Ecto neural progenitor cell (in vitro differentiated cells): Measurements from ENCODE around the gene SPIN4.
"Not testable (repeated sequence)": the region's sequence is repeated elsewhere in the genome, so short reads cannot be mapped to it uniquely, and the experiment has no call there.

Experiments used
- DNase-seq: peaks from one replicate; pipeline ENCODE4 v3.0.0-alpha.2; 2018; ENCODE audit warnings: low spot score

The SPIN4 gene

DNA sequence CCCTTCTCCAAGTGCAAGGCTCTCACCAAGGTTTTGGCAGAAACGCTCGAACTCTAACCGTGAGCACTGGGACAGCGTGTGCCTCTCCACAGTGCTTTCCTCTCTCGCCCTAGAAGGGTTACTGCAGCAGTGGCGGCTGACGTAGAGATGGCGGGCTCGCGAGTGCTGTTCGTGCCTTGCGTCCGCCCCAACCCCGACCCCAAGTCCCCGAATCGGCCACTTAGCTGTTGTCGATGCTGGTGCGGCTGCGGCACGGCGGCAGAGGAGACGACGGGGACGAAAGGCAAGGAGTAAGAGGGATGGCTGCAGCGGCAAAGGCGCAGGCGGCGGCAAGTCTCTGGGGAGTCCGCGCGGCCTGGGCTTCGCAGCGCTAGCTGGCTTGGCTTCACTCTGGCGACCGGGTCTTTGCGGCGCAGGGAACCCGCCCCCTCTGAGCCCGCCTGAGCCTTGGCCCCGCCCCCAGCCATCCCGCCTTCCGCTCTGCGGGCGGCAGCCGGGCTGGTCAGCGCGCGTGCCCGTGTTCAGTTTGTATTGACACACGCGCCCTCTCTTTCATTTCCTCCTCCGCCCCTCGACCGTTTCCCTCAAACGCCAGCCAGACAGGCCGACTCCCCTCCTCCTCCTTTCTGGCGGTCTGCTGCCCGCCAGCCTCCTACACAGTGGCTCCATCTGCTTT, at the start of gene SPIN4:
Gene SPIN4, minus strand, starts transcription at position 392 of the 676 bp plus-strand sequence. CDS start 513 bp downstream, outside the sequence.
- peak; percentile 89 for DNase-seq

DNA sequence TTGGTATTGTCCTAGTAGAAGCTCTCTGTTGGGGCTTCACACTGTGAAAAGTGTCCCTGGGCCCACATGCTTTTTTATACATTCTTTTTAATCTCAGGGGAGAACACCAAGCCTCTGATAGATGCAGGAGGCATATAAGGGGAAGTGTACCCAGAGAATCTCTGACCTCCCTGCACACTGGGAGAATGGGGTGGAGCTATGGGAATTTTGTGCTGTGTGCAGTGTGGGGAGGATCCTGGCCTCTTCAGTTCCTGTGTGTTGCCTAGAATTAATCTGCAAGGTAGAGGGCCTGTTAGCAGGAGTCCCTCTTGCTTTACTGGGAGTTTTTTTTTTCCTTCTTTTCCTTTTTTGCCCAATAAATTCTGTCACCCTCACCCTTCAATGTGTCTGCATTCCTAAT, 49.2 kb upstream of the SPIN4 start:
- DNase-seq: no peak

DNA sequence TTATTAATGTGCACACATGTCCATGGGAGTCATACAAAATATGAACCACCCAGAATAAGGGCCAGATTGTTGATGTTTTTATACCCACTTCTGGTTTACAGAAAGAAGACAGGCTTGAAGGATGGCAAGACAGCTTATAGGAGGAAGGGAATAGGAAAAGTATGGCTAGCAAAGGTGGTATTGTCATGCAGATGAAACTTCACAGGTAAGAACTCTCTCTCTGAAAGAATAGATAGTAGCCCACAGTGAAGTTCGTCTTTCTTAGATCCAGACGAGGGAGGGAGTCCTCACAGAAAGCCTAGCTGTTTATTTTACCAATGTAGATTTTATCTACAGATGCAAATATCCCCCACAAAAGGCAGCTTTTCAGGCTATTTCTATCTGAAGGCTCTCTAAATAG, 43.7 kb upstream of the SPIN4 start:
- no peak for DNase-seq

DNA sequence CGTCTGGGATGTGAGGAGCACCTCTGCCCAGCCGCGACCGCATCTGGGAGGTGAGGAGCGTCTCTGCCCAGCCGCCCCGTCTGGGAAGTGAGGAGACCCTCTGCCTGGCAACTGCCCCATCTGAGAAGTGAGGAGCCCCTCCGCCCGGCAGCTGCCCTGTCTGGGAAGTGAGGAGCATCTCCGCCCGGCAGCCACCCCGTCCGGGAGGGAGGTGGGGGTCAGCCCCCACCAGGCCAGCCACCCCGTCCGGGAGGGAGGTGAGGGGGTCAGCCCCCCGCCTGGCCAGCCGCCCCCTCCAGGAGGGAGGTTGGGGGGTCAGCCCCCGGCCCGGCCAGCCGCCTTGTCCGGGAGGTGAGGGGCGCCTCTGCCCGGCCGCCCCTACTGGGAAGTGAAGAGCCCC, 42.0 kb upstream of the SPIN4 start:
- DNase-seq: not testable (repeated sequence)

DNA sequence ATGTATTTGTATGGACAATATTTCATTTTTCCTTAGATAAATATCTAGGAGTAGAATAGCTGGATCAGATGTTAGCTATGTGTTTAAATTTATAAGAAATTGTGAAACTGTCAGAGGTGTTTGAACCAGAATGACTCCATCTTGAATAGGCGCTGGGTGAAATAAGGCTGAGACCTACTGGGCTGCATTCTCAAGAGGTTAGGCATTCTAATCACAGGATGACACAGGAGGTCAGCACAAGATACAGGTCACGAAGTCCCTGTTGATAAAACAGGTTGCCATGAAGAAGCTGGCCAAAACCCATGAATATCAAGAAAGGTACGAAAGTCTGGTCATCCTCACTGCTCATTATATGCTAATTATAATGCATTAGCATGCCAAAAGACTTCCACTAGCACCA, 36.3 kb upstream of the SPIN4 start:
- DNase-seq: no peak

DNA sequence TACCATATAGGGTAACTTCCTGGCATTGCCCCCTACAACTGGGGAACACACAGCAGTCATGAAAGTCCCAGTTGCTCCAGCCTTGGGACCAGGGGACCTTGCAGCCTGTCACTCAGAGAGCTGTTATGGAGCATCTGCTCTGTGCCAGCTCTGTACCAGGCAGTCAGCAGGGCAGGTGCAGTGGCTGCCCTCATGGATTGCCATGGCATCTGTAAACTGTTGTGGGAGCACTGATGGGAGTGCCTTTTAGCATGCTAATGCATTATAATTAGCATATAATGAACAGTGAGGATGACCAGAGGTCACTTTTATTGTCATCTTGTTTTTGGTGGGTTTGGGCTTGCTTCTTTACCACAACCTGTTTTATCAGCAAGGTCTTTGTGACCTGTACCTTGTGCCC, 33.1 kb upstream of the SPIN4 start:
- not testable (repeated sequence) for DNase-seq

DNA sequence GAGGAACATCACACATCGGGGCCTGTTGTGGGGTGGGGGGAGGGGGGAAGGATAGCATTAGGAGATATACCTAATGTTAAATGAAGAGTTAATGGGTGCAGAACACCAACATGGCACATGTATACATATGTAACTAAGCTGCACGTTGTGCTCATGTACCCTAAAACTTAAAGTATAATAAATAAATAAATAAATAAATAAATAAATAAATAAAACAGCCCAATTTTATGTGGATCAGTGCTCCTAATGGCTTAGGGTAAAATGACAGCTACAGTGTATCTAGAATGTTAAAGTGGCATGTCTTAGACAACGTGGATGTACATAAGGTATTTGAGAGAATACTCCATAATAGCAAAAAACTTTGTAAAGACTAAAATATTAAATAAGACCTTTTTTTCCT, 21.9 kb upstream of the SPIN4 start:
- DNase-seq: not testable (repeated sequence)

DNA sequence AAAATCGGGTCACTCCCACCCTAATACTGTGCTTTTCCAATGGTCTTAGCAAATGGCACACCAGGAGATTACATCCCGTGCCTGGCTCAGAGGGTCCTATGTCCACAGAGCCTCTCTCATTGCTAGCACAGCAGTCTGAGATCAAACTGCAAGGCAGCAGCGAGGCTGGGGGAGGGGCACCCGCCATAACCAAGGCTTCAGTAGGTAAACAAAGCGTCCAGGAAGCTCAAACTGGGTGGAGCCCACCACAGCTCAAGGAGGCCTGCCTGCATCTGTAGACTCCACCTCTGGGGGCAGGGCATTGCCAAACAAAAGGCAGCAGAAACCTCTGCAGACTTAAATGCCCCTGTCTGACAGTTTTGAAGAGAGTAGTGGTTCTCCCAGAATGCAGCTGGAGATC, 16.6 kb upstream of the SPIN4 start:
- DNase-seq: not testable (repeated sequence)

DNA sequence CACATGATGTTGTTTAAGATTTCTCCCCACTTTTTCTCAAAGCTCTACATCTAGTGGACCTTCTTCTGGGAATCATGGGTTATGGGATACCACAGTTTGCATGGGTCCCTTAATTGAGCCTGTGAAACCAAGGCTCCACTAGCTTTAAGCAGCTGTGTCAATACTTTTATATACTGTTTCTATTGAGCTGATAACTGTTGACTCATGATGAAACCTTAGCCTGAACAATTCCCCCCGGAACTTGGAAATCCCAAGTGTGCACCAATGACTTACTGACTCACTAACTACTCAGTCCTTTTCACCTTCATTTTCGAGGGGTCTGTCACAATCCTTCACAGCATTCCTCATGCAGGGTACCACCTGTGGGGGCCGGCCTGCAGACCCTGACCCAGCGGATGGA, 12.7 kb upstream of the SPIN4 start:
- no peak for DNase-seq

DNA sequence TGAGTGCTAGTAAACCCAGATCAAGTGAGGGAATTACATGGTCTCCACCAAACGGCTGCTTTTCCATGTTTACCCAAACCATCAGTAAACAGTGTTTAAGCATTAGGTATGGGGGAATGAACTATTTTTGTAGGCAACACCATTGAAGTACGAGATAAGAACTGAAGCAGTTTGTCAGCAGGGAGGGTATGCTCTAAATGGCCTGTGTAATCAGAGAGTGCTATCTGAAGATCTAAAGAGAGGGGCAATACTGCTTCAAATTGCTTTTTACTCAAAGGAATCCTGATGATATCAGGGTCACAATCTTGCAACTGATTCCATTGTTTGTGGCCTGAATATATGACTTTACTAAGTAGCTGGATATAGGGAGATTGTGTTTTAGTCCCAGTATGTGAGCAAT, 10.4 kb upstream of the SPIN4 start:
- no peak for DNase-seq

DNA sequence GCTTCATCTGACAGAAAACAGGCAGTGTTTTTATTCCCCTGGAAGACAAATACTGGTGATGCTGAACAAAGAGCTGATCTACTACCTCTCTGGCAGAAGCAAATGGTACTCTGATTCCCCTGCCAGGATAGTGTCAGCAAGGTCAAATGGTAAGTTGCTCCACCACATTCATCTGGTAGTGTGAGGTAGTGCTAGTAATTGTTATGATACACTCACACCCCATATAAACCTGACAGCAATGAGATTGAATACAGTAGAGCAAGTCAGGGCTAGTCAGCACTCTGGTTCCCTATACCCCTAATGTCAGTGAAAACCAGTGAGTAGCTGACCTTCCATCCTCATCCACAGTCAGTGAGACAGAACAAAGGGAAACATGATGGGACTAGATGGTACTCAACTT, 3.4 kb upstream of the SPIN4 start:
- DNase-seq: no peak

DNA sequence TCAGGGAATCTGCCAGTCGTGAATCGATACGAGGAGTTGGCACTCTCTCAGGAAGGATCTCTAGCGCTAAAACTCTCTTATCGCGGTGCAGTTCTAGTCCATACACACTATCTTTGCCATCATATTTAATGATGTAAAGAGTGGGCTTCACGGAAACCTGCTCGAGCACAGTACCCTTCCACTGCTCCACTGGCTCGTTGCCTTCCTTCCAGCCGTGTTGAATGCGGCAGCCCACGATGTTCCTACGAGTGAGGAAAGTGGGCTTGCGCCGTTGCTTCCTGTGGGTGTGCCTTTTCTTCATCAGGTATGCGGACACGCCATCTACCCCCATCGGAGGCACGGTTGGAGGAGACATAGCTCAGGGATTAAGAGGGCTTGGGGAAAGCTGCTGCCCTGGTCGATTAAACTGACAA, 661 bp downstream of the SPIN4 start:
- peak; percentile 49 for DNase-seq

DNA sequence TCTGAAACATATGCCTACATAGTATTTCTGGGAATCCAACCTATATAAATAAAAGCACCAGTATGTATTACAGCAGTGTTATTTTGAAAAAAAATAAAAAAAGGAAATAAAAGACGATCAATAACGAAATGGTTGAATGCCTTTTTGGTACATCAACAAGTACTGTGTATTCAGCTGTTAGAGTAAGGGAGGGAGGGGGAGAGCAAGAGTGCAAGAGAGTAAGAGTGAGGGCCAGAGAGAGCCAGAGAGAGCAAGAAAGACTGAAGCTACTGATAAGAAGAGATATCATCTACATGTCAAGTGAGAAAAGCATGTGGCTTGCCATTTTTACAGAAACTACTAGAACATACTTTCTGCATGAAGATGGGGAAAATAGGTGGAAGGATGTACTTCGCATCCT, 1.8 kb downstream of the SPIN4 start:
- DNase-seq: no peak

DNA sequence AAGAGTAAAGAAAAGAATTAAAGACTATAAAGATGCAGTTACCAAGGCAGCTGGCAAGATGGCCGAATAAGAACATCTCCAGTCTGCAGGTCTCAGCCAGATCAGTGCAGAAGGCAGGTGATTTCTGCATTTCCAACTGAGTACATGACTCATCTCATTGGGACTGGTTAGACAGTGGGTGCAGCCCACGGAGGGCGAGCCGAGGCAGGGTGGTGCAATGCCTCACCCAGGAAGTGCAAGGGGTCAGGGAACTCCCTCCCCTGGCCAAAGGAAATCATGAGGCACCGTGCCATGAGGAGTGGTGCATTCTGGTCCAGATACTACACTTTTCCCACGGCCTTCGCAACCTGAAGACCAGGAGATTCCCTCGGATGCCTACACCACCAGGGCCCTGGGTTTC, 20.5 kb downstream of the SPIN4 start:
- DNase-seq: no peak

DNA sequence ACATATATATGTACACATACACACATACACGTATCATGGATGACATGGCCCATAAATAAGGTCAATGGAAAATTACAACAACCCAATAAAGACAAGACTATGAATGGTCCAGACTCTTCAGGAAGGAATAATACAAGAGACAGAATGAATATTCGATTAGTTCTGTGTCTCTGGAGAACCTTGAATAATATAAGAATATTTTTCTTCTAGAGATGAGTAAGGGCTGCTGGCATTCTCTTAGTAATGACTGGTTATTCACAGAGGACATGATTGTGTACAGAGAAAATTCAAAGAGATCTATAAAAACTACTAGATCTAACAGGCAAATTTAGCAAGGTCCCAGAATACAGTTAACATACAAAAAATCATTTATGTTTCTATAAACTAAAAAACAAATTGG, 23.3 kb downstream of the SPIN4 start:
- no peak for DNase-seq

DNA sequence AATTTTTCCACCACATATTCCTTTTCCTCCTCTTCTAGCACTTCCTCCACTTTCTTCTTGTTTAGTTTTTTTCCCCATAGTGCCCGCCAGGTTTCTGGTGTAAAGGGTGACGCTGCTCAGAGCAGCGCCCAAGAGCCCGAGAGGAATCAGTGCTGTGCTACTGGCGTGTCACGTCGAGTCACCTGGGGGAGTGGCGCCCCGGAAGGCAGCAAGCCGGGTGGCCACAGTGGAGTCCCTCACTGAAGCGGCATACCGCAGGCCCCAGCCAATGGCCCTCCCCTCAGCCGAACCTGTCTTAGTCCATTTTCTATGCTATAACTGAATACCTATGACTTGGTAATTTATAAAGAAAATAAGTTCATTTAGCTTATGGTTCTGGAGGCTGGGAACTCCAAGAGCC, 51.5 kb downstream of the SPIN4 start:
- no peak for DNase-seq
